Muscle of arm (tissue), 14 donors: ENCODE results near the gene KRTAP13-2. TPM values are rescaled to one million over a fixed set of nuclear protein-coding genes. Genes with fewer than 3 reads are reported as not detected.
A peak's percentile ranks its signal among the peaks of the same experiment; 100 is the strongest.

Source experiments
- DNase-seq: peaks from one replicate; pipeline ENCODE4 v3.0.0-alpha.2; 2013
- long read RNA-seq, 11 donors: transcript quantifications; one replicate each; lab custom pipeline, GENCODE V29; 2026
- polyA plus RNA-seq, 12 donors: library from polyadenylated mRNA; unstranded; fragments of 120-200 nt; gene quantifications; one replicate each; pipeline ENCODE4 v1.2.1, GENCODE V29; 2013; ENCODE audit not compliant: insufficient read length in 12 of 12

The KRTAP13-2 gene, protein sequence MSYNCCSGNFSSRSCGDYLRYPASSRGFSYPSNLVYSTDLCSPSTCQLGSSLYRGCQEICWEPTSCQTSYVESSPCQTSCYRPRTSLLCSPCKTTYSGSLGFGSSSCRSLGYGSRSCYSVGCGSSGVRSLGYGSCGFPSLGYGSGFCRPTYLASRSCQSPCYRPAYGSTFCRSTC
- not detected for polyA plus RNA-seq
- long read RNA-seq, donor 1, result 0 reads
- long read RNA-seq, donor 2, result 0 reads
- long read RNA-seq, donor 3, result 0 reads
- long read RNA-seq, donor 4, result 0 reads
- long read RNA-seq, donor 5, result 0 reads
- long read RNA-seq, donor 6, result 0 reads
- long read RNA-seq, donor 7, result 0 reads
- long read RNA-seq, donor 8, result 0 reads
- long read RNA-seq, donor 9, result 0 reads
- long read RNA-seq, donor 10, result 0 reads
- long read RNA-seq, donor 11, result 0 reads

DNA sequence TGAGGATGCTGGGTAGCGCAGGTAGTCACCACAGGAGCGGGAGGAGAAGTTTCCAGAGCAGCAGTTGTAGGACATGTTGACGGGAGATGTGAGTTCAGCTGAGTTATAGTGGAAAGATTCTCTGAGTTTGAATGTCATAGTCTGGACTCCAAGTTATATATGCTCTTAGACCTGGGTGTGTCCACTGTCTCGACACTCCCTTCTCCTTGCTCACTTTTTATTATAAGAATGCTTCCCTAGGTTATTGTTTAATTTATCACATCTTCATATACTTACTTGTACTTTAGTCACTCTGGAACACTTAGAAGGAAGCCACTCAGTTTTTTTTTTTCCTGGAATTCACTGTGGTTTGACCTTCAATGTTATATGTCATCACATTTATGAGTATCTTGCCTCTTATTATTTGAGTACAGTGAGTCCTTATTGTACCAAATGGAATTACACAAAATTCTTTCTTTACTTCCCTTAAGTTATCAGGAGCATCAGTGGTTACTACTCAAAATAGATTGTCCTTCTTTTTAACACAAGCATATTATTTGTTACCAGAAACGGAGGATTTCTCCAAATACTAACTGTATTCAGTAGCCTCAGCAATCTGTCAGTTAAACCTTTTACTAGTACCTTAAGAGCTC lies at the start of gene KRTAP13-2:
Gene KRTAP13-2, minus strand, starts transcription at position 133 of the 632 bp plus-strand sequence. Its CDS starts 58 bp downstream, at position 75.
- no peak for DNase-seq

DNA sequence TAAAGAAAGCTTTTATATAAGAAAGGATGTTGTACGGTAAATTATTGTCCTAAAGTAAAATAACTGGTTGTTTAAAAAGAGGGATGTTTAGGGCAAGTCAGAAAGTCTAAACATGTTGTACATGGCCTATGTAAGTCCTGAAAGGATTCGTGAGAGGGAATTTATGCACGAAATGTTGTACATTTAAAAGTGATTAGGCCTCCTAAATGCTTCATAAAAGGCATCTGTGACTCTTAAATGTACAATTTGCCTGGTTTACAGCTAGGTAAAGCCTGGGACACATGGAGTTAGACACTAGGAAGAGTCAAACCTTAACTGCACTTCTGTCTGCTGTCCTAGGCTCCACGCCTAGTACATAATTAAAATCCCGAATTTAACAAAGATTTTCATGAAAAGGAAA lies 43.9 kb upstream of the KRTAP13-2 start:
- no peak for DNase-seq

DNA sequence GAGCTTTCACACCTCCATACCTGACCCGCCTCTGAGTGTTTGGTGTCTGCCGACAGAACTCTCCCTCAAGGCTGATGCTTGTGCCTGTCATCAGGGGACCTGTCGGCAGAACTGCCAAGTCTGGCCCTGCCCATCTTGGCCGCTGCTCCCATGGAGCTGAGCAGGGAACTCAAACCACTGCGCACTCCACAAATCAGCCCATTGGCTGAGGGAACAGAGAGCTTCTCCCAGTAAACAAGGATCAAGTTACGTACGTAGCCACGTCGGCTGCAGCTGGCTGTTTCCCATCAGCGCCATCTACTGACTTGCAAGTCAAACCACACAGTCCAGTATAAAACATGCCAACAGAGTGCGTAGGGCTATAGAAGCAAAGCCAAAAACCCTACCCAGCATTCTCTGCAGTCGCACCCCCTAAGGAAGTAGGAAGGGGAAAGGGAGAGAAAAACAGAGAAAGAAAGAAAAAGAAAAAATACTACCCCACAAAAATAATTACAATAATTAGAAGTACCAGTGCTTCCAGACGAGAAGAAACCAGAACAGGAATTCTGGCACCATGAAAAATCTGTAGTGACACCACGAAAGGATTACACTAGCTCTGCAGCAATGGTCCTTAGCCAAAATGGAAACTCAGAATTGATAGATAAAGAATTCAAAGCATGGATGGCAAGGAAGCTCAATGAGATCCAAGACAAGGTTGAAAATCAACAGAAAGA lies 36.9 kb upstream of the KRTAP13-2 start:
- peak; percentile 3 for DNase-seq

DNA sequence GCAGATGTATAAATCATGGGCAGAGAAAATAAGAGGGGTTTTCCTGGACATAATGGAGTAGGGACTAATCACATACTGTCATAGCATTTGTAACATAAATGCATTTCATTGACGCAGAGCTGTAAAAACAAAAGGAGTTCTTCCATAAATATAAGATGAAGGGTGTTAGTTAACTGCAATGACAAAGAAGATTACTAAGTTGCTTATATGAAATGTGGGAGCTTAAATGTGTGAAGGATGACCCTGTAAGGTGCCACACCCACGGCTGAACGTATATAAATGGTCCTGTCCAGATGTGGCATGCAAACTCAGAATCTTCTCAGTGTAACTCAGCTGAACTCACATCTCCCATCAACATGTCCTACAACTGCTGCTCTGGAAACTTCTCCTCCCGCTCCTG lies 23.7 kb upstream of the KRTAP13-2 start, which contains the start of gene KRTAP13-1:
Gene KRTAP13-1, plus strand, starts transcription at position 301 of the 400 bp plus-strand sequence. Its CDS starts 56 bp downstream, at position 357.
- no peak for DNase-seq

DNA sequence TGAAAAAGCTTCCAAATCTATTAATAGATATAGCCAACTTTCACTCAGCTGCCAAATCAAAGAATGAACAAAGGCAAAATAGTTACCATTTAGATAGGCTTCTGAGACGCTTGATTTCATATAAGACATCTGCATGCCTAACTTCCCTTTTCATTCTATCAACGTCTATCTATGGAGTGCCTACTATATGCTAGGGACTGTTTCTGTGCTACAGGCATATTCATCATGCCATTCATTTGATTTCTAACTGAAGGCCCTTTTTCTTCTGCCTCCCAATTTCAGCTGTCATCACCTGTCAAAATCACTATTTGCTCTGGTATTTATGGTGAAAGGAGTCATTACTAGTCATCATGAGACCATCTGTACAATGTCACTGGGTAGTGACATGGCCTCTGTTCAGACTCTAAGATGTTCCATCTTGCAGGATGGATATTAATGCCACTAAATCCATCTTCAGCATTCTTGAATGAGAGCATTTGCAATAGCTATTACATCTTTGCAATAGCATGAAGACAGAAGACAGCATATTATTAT lies 19.5 kb upstream of the KRTAP13-2 start:
- DNase-seq, result no peak

DNA sequence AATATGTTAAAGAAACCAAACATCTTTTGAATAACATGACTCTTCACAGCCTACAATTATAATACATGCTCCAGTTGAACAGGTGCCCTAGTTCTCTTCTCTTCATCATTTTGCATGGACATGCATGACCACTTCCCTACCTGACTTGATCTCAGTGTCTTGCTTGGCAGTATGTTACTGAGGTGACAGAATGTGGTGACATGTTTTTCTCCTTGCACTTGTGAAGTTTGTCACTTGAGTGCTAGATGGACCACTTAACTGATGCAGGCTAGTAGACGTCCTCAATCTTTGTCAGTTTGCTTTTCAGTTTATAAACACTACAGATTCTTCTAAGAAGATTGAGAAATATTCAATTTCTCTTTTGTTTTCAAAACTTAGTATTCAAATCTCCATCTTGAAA lies 10.1 kb upstream of the KRTAP13-2 start:
- no peak for DNase-seq

DNA sequence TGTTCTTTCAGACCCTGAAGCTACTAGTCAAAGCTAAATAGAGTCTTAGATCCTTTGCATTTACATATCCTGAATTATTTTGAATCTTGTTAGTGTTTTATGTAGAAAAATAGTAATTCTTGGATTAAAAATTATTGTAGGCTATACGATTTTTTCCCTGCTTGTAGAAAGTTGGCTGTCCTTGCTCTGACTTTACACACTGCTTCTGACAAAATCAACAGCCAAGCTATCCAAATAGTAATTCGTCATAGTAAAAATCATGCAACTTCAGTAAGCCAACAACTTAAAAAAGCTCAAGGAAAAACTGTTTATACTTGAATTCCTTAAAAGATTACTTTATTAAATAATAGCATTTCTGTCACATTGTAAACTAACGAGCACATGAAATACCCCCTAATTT lies 16.2 kb downstream of the KRTAP13-2 start:
- peak; percentile 24 for DNase-seq

DNA sequence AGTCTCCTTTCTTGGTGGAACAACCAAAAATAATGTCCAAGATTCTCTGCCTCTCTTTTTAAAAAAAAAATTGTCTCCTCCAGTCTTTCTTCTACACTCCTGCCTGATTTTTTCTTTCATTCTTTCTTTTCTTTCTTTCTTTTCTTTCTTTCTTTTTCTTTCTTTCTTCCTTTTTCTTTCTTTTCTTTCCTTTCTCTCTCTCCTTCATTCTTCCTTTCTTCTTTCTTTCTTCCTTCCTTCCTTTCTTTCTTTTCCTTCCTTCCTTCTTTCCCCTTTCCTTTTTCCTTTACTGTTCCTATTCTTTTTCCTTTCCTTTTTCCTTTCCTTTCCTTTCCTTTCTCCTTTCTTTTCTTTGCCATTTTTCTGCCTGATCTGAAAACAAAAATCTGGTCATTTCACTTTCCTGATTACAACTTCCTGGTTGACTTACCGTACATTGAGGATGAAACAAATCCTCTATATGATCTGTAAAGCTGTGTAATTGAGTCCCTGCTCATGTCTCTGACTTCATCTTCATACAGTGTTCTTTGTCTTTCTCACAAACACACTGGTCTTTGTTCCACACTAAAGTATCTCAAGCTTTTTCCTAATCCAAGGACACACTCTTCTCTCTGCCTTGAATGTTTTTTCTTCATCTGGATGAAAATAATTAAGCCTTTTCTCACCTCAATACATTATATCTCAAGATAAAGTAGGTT lies 17.6 kb downstream of the KRTAP13-2 start:
- no peak for DNase-seq

DNA sequence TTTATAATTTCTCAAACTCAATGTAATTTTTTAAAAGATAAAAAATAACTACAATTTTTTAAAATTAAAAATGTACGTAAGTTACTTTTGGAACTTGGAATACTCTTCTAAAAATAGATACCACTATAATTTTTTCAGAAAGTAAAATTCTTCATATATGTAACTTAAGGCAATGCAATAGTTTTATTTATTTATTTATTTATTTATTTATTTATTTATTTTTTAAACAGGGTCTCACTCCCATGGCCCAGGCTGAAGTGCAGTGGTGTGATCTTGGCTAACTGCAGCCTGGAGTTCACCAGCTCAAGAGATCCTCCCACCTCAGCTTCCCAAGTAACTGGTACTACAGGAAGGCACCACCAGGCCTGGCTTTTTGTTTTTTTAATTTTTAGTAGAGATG lies 20.5 kb downstream of the KRTAP13-2 start:
- DNase-seq, result no peak

DNA sequence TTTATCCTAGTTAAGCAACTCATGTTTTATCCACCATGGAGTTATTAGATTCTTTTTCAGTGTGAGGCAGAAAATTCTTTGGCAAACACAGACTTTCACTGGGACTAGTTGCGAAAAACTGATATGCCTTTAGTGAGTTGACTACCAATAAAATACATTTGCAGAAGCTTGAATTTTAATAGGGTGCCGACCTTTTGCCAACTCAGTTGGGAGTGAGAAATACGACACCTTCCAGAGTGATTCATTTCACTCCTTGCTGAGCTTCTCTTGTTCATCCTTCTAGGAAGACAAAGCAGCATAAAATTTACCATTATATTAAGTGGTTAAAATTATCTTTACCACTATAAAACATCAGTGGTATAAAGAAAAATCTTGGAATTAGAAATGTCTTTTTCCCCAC lies 22.5 kb downstream of the KRTAP13-2 start:
- DNase-seq, result no peak

DNA sequence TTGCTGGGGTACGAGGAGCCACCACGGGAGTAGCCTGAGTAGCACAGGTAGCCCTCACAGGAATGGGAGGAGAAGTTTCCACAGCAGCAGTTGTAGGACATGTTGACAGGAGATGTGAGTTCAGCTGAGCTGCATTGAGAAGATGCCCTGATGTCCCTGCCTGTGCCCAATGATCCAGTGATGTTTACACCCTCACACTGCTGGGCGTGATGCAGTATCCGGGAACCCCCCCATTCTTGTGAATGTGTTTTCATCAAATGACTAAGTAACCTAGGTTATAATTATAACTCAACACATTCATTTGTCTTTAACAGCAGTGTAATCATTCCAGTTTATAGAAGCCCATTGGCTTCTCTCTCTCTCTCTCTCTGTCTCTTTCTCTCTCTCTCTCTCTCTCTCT lies 23.6 kb downstream of the KRTAP13-2 start, which contains the start of gene KRTAP23-1:
Gene KRTAP23-1, minus strand, starts transcription at position 101 of the 400 bp plus-strand sequence. Its CDS starts 0 bp downstream, at position 101.
- DNase-seq, result no peak

DNA sequence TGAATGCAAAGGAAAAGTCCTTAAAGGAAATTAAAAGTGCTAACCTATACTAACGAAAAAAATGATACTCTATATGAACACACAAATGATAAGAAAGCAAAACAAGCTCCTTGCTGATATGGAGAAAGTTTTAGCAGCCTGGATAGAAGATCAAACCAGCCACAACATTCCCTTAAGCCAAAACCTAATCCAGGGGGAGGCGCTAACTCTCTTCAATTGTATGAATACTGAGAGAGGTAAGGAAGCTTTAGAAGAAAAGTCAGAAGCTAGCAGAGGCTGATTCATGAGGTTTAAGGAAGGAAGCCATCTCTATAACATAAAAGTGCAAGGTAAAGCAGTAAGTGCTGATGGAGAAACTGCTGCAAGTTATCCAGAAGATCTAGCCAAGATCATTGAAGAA lies 27.1 kb downstream of the KRTAP13-2 start:
- no peak for DNase-seq

DNA sequence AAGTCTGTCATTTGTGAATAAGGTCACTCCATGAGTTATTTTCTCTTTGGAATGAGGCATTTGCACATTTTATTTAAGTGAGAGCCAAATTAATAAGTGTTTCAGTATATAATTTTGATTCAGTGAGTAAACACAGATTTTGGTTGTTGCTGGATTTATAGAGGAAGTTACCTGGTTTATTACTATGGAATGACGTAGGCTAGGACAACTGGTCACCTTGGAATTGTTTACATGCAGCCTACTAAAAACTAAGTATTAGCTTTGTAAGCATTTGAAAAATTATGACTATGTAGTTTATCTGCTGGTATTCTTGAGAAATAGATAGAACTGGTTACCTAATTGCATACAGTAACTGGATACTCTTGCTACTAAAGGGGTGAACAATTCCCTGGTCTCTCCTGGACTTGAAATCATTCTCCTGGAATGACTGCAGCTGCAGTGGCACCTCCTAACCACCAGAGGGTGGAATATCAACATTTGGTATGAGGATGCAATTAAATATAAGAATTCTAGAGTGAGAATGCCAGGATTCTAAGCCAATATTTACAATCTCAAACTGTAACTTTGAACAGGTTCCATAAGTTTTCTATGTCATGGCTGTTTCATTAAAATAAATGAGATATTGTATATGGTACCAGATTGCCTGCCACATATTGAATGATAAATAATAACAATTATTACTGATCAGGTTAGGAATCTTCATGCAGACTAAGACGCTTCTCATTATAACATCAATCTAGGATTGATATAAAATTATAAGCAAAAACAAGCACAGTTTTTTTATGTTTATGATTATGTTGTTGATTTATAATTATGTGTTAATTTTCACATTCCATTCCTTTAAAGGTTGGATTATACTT lies 31.1 kb downstream of the KRTAP13-2 start:
- no peak for DNase-seq

DNA sequence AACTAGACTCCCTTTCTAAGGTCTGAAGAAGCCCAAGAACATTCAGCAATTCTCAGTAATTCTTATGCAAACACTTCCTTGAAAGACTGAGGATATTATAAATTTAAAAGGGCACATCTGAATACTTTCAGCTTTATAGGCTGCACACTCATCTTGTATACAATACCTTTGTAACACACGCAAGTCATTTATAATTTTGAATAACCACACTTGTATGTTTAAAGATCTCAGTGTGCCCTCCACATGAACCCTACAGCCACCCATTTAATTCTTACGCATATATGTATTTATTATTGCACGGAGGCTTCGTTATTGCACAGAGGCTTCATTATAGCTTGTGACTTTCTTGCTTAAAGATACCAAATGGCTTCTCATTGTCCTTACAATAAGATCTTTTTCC lies 33.4 kb downstream of the KRTAP13-2 start:
- DNase-seq, result no peak

DNA sequence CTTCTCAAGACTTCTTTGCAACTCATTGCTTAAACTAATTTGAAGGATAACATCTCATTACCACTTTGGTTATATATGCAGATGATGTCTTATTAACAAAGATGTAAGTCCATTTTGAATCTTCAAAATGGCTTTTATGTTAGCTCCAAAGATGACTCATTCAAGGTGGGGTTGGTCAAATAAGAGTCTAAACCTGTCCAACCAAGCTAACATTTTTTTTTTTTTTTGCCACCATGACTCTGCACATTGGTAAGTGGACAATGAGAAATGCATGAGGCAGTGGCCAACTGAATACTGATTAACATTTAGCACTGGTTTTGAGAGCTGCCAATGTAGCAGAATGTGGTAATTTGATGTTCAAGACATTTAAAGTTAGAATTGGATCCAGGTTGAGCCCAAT lies 34.3 kb downstream of the KRTAP13-2 start:
- no peak for DNase-seq

DNA sequence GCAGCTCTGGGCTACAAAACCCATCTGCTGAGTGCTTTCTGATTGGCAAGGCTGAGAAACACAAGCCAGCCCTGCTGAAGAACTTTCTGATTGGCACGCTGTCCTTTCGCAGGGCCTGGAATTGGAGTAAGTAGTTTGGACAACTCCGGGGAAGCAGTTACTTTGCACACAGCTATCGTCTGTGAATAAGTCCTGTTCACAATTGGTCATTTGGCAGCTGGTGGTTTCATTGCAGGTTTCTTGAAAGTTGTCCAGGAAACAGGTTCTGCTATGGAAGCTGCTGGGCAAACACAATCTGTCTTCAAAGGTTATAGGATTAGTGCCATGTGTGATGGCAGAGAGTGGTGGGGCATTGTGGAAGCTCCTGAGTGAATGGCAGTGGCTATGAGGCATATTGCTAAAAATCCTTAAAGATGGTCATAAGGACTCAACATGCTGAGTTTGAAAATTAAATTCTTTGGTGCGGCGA lies 34.8 kb downstream of the KRTAP13-2 start, which contains the start of gene KRTAP27-1:
Gene KRTAP27-1, minus strand, starts transcription at position 419 of the 469 bp plus-strand sequence. Its CDS starts 26 bp downstream, at position 393.
- DNase-seq, result no peak

DNA sequence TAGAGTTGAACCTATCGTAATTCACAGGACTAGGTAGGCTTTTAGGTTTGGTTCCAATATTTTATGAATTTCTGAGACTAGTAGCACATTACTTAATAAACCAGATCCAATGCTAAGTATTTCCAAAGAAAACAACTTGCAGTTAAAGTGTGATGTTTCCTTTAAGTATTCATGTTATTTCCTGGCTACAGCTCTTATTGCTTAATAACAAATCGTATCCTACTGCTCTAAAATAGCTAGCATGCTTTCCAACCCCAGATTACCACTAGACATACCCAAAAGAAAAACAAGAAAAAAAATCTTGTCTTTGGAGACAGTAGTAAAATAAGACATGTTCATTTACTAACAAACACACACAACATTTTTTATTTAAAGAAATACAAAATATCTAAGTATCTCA lies 35.5 kb downstream of the KRTAP13-2 start:
- no peak for DNase-seq

DNA sequence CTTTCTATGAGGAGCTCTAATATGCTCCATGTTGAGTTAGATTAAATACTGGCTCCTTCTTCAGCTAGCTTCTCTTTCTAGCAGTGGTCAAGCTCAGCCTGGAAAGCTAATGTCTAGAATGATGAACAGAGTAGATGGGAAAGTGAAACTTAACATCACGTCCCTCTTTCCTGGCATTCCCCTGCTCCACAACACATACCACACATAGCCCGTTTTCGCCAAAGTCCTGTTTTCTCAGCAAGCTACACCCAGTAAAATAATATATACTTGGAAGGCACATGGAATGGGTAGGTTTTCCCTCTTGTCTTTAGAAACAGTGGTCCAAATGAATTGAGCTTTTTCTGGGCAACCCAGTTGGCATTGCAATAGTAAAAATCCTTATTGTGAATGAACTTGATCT lies 38.3 kb downstream of the KRTAP13-2 start:
- no peak for DNase-seq

DNA sequence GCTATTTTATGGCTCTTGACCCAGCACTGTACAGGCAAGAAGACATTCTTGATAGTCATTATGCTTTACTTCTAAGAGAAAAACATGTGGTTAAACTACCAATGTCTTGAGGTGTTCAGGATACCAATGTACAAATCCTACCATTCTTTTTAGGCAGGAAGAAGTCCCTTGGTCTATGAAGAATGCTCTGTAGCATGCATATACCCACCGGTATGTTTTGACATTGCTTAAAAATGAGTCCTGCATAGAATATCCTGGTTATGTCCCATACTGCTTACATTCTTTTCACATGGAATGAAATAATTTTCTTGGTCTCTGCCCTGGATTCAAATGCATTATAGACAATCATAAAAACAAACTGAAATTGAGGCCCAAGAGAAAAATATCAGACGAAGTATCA lies 39.4 kb downstream of the KRTAP13-2 start:
- no peak for DNase-seq

DNA sequence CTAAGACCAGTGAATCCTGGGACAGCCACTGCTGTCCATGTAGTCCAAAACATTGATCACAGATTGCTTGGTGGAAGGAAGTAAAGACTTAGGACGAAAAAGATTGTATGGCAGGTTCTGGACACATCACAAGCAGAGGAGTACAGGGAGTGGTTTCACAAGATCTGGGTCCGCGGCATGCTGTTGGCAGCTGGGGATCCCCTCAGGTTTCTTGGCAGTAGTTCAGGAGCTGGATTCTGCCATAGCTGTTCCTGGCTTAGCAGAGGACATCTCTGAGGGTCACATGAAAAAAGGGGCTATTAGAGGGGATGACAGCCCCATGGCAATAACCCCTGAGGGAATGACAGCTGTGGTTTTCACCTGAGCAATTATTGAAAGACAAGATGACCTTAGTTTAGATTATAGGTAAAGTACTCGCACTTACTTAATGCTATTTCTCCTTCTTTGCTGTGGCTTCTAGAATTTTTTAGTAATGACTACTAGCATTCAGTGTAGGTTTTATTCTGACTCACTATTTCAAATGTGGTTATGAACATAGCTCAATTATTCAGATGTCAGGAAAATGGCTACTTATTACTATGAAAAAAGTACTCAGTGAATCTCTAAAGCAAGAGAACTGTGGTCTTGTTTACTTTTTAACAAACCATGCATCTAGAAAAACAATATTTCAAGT lies 42.7 kb downstream of the KRTAP13-2 start:
- DNase-seq, result no peak
